ENCODE measurements around the gene NBPF12. TPM values are rescaled to one million over a fixed set of nuclear protein-coding genes. Genes with fewer than 3 reads are reported as not detected.
"Not testable (repeated sequence)": the region's sequence is repeated elsewhere in the genome, so short reads cannot be mapped to it uniquely, and the experiment has no call there.

NBPF12 gene
- total and polyA plus RNA-seq, 2 of the 13 experiments (the other 11 are each of a cell fraction or from before 2014, with no cell fraction given) = 4.6 to 6.4 TPM

- H3K9me3 ChIP-seq (ENCODE audit: low read length); H2AFZ ChIP-seq (ENCODE audit: low read length); CTCF ChIA-PET (ENCODE audit: low intra/inter-chr PET ratio, low total read pairs); in situ Hi-C loops (cut with HindIII; ENCODE audit: extremely low pct_ligation_motif_present, low pct_unique_long_range_greater_than_20kb); H3K27ac ChIP-seq (ENCODE audit: extremely low read length, insufficient read depth, low read length); H3K4me3 ChIP-seq (replicated peaks in 1 of 3; ENCODE audit: insufficient read depth in 1 of 3, low read depth in 2 of 3, low read length in 3 of 3); H3K9ac ChIP-seq (ENCODE audit: insufficient read depth, low read depth, low read length); H3K4me2 ChIP-seq (ENCODE audit: low read depth, low read length); H4K20me1 ChIP-seq (ENCODE audit: insufficient read depth, low read length); intact Hi-C loops (cut with micrococcal nuclease; ENCODE audit: unreplicated experiment); H3K79me2 ChIP-seq (ENCODE audit: insufficient read depth, low read length); H3K36me3 ChIP-seq (replicated peaks in 1 of 2; ENCODE audit: control insufficient read depth in 1 of 2, insufficient read depth in 2 of 2, low read length in 2 of 2); H3K27me3 ChIP-seq (ENCODE audit: control insufficient read depth in 1 of 2, insufficient read depth in 2 of 2, low read length in 2 of 2); FAIRE-seq; ATAC-seq; POLR2A ChIA-PET; H3K4me1 ChIP-seq (ENCODE audit: insufficient read depth, low read length); DNase-seq (ENCODE audit: low spot score); BruUV-seq (replicated peaks): not testable (repeated sequence)
- 100% methylated on average over 3 of the region's 4 CpGs for WGBS (ENCODE audit: low lambda C conversion rate)
Observed at GRCh38 chr1:146986450-146986849, 48.3 kb downstream of the NBPF12 start.

GRCh38 chr1:146987502-146987901 lies 49.4 kb downstream of the NBPF12 start:
- H3K36me3 ChIP-seq (replicated peaks in 1 of 2; ENCODE audit: control insufficient read depth in 1 of 2, insufficient read depth in 2 of 2, low read length in 2 of 2); intact Hi-C loops (cut with micrococcal nuclease; ENCODE audit: unreplicated experiment): not testable (repeated sequence)
- 95% methylated on average over 2 of the region's 2 CpGs for WGBS (ENCODE audit: low lambda C conversion rate)

DNA sequence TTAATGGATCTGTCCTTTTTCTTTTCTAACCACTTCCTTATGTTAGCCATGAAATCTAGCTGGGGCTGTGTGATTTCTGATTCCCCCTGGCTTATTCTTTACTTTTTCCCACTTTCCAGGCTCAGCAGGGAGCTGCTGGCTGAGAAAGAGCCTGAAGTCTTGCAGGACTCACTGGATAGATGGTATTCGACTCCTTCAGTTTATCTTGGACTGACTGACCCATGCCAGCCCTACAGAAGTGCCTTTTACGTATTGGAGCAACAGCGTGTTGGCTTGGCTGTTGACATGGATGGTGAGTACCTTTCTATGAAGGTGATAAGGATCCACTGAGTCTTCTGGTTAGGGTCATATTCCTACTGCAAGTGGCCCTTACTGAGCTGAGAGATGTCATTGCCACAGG lies 51.3 kb downstream of the NBPF12 start:
- DNase-seq (ENCODE audit: low spot score); in situ Hi-C loops (cut with HindIII; ENCODE audit: extremely low pct_ligation_motif_present, low pct_unique_long_range_greater_than_20kb); FAIRE-seq; H4K20me1 ChIP-seq (ENCODE audit: insufficient read depth, low read length); H3K9ac ChIP-seq (ENCODE audit: insufficient read depth, low read depth, low read length); ATAC-seq; H3K79me2 ChIP-seq (ENCODE audit: insufficient read depth, low read length); H3K36me3 ChIP-seq (replicated peaks in 1 of 2; ENCODE audit: control insufficient read depth in 1 of 2, insufficient read depth in 2 of 2, low read length in 2 of 2); H3K4me1 ChIP-seq (ENCODE audit: insufficient read depth, low read length); H3K4me3 ChIP-seq (replicated peaks in 1 of 3; ENCODE audit: insufficient read depth in 1 of 3, low read depth in 2 of 3, low read length in 3 of 3); CTCF ChIA-PET (ENCODE audit: low intra/inter-chr PET ratio, low total read pairs); H3K9me3 ChIP-seq (ENCODE audit: low read length); H3K4me2 ChIP-seq (ENCODE audit: low read depth, low read length); BruUV-seq (replicated peaks); intact Hi-C loops (cut with micrococcal nuclease; ENCODE audit: unreplicated experiment); POLR2A ChIA-PET; H2AFZ ChIP-seq (ENCODE audit: low read length); H3K27me3 ChIP-seq (ENCODE audit: control insufficient read depth in 1 of 2, insufficient read depth in 2 of 2, low read length in 2 of 2); H3K27ac ChIP-seq (ENCODE audit: extremely low read length, insufficient read depth, low read length): not testable (repeated sequence)
- WGBS (ENCODE audit: low lambda C conversion rate) = 97% methylated on average over 3 of the region's 3 CpGs

More at GRCh38 chr1:146987502-146987901, 49.4 kb downstream of the NBPF12 start:
- ATAC-seq; in situ Hi-C loops (cut with HindIII; ENCODE audit: extremely low pct_ligation_motif_present, low pct_unique_long_range_greater_than_20kb); DNase-seq (ENCODE audit: low spot score); H4K20me1 ChIP-seq (ENCODE audit: insufficient read depth, low read length); BruUV-seq (replicated peaks); H3K4me2 ChIP-seq (ENCODE audit: low read depth, low read length); H3K4me1 ChIP-seq (ENCODE audit: insufficient read depth, low read length); CTCF ChIA-PET (ENCODE audit: low intra/inter-chr PET ratio, low total read pairs); H3K27me3 ChIP-seq (ENCODE audit: control insufficient read depth in 1 of 2, insufficient read depth in 2 of 2, low read length in 2 of 2); H2AFZ ChIP-seq (ENCODE audit: low read length); H3K9ac ChIP-seq (ENCODE audit: insufficient read depth, low read depth, low read length); POLR2A ChIA-PET; H3K79me2 ChIP-seq (ENCODE audit: insufficient read depth, low read length); H3K4me3 ChIP-seq (replicated peaks in 1 of 3; ENCODE audit: insufficient read depth in 1 of 3, low read depth in 2 of 3, low read length in 3 of 3); H3K27ac ChIP-seq (ENCODE audit: extremely low read length, insufficient read depth, low read length); FAIRE-seq; H3K9me3 ChIP-seq (ENCODE audit: low read length): not testable (repeated sequence)

DNA sequence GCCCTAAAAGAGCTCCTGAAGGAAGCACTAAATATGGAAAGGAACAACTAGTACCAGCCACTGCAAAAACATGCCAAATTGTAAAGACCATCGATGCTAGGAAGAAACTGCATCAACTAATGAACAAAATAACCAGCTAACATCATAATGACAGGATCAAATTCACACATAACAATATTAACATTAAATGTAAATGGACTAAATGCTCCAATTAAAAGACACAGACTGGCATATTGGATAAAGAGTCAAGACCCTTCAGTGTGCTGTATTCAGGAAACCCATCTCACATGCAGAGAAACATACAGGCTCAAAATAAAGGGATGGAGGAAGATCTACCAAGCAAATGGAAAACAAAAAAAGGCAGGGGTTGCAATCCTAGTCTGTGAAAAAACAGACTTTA lies 70.4 kb downstream of the NBPF12 start:
- intact Hi-C loops (cut with micrococcal nuclease; ENCODE audit: unreplicated experiment); POLR2A ChIA-PET; in situ Hi-C loops (cut with HindIII; ENCODE audit: extremely low pct_ligation_motif_present, low pct_unique_long_range_greater_than_20kb); H3K27ac ChIP-seq (ENCODE audit: extremely low read length, insufficient read depth, low read length); CTCF ChIA-PET (ENCODE audit: low intra/inter-chr PET ratio, low total read pairs); H3K9me3 ChIP-seq (ENCODE audit: low read length); ATAC-seq; H3K27me3 ChIP-seq (ENCODE audit: control insufficient read depth in 1 of 2, insufficient read depth in 2 of 2, low read length in 2 of 2); BruUV-seq (replicated peaks); H3K9ac ChIP-seq (ENCODE audit: insufficient read depth, low read depth, low read length); H3K4me2 ChIP-seq (ENCODE audit: low read depth, low read length); FAIRE-seq; H4K20me1 ChIP-seq (ENCODE audit: insufficient read depth, low read length); H3K79me2 ChIP-seq (ENCODE audit: insufficient read depth, low read length); H3K36me3 ChIP-seq (replicated peaks in 1 of 2; ENCODE audit: control insufficient read depth in 1 of 2, insufficient read depth in 2 of 2, low read length in 2 of 2); DNase-seq (ENCODE audit: low spot score); H3K4me3 ChIP-seq (replicated peaks in 1 of 3; ENCODE audit: insufficient read depth in 1 of 3, low read depth in 2 of 3, low read length in 3 of 3); H2AFZ ChIP-seq (ENCODE audit: low read length); H3K4me1 ChIP-seq (ENCODE audit: insufficient read depth, low read length): not testable (repeated sequence)
- WGBS (ENCODE audit: low lambda C conversion rate) = 0% methylated on average over 1 of the region's 1 CpG

All from HepG2 (cell line).